Natural killer cell (primary cell): ENCODE measurements around the gene RTCA. TPM values are rescaled to one million over a fixed set of nuclear protein-coding genes. Genes with fewer than 3 reads are reported as not detected.

Source experiments
- ATAC-seq, 3 donors: fragments of 150-1000 bp in 2 of 3; fragments of 200-7000 bp in 1 of 3; cut with Tn5 transposase; 1 replicate in 1 of 3; 2 replicates in 2 of 3; pipeline ENCODE4 v1.10.0; 2021; ENCODE audit warnings: mild to moderate bottlenecking in 2 of 3, moderate library complexity in 2 of 3
- DNase-seq, 2 donors: peaks; one replicate each; pipeline versions ENCODE4 v3.0.0 to v3.0.0-alpha.2; 2013 to 2021; ENCODE audit warnings: mixed read lengths in 1 of 2
- H3K27ac ChIP-seq: one replicate; pipeline ENCODE4 v1.5.1; 2013; ENCODE audit warnings: mild to moderate bottlenecking, low read length
- H3K27me3 ChIP-seq: one replicate; pipeline ENCODE4 v1.6.1; 2013; ENCODE audit warnings: low read length; ENCODE audit not compliant: control insufficient read depth, insufficient read depth
- H3K36me3 ChIP-seq: one replicate; pipeline ENCODE4 v1.6.1; 2013; ENCODE audit warnings: low read length; ENCODE audit not compliant: control insufficient read depth, insufficient read depth
- H3K4me1 ChIP-seq: one replicate; pipeline ENCODE4 v1.6.1; 2013; ENCODE audit warnings: low read length; ENCODE audit not compliant: control insufficient read depth, insufficient read depth
- H3K4me3 ChIP-seq: one replicate; pipeline ENCODE4 v1.5.1; 2013; ENCODE audit warnings: low read length
- H3K9me3 ChIP-seq: one replicate; pipeline ENCODE4 v1.6.1; 2013; ENCODE audit warnings: low read length; ENCODE audit not compliant: control insufficient read depth, insufficient read depth
- H3K27ac Mint-ChIP-seq, 2 donors: one replicate each; pipeline ENCODE4 v1.8.0; 2022; ENCODE audit warnings: mild to moderate bottlenecking in 2 of 2, mixed read lengths in 2 of 2, moderate library complexity in 1 of 2
- H3K27me3 Mint-ChIP-seq, 2 donors: one replicate each; pipeline ENCODE4 v1.8.0; 2022; ENCODE audit warnings: low read depth in 2 of 2, mixed read lengths in 2 of 2
- H3K36me3 Mint-ChIP-seq: one replicate; pipeline ENCODE4 v1.8.0; 2022; ENCODE audit warnings: mixed read lengths
- H3K4me1 Mint-ChIP-seq, 2 donors: one replicate each; pipeline ENCODE4 v1.8.0; 2022; ENCODE audit warnings: mixed read lengths in 2 of 2
- H3K4me3 Mint-ChIP-seq: one replicate; pipeline ENCODE4 v1.8.0; 2022; ENCODE audit warnings: mild to moderate bottlenecking, moderate library complexity, mixed read lengths
- H3K9me3 Mint-ChIP-seq, 2 donors: one replicate each; pipeline ENCODE4 v1.8.0; 2022; ENCODE audit warnings: mixed read lengths in 2 of 2
- CTCF ChIP-seq: fragments of 200-600 bp; IDR thresholded peaks from one replicate; pipeline ENCODE4 v1.8.0; 2022; ENCODE audit warnings: antibody characterized with exemption
- WGBS: methylation state at CpG from one replicate; pipeline ENCODE4 v1.1.7; 2013; ENCODE audit warnings: missing lambda C conversion rate; ENCODE audit not compliant: insufficient coverage; 5-methylcytosine and 5-hydroxymethylcytosine counted together
- intact Hi-C: fragments of 100-400 bp; cut with micrococcal nuclease; formaldehyde crosslinking; loops from one replicate; pipeline ENCODE4 v1.14.2; 2022
- total RNA-seq, 4 donors: library from RNA; stranded (reverse); fragments of 120-200 nt in 1 of 4; gene quantifications; one replicate each; pipeline versions ENCODE4 v1.2.3 to v1.2.4, GENCODE V29; 2013 to 2022

RTCA gene
- total RNA-seq: 10 to 100 TPM; 49.3 to 60.8 (median 52.3) TPM
- total RNA-seq (2013): 43.2 TPM

- DNase-seq: peak; percentile 93 to 99
- peak; percentile 93 to 98 (median 94) for ATAC-seq
- Mint-ChIP-seq H3K36me3 (peaks cover 8% of the 10 kb centered on the region), H3K4me1 (peaks cover 46 to 47% of the 10 kb centered on the region in 2 donors), H3K4me3 (peak within 1 kb of the TSS; percentile 100), H3K27me3 (no peaks in the 10 kb centered on the region), H3K9me3 (no peaks in the 10 kb centered on the region), H3K27ac (peak within 1 kb of the TSS; percentile 97 to 99)
- under 1% methylated on average over 53 of the region's 53 CpGs for WGBS
- peak within 1 kb of the TSS; percentile 77 for H3K27ac ChIP-seq
- H3K36me3 ChIP-seq: peaks cover 29% of the 10 kb centered on the region
- H3K4me3 ChIP-seq: peak within 1 kb of the TSS; percentile 86
- H3K4me1 ChIP-seq: peaks cover 32% of the 10 kb centered on the region
- no peak for TF ChIP-seq CTCF
- intact Hi-C loops: loop anchor here (1.0 to 5.0 kb wide), 5 partner anchors 17 to 229 kb away; partner anchors contain the start of genes CDC14A, DBT, SASS6 and TRMT13
- no peaks in the 10 kb centered on the region for H3K9me3 ChIP-seq
- H3K27me3 ChIP-seq: no peaks in the 10 kb centered on the region
Measured at GRCh38 chr1:100265931-100266740, at the start of gene RTCA. RTCA (plus strand) TSS chr1:100266216; CDS start chr1:100266376, 160 bp downstream.

- peaks cover 23% of the 10 kb centered on the region for H3K36me3 ChIP-seq
- H3K9me3 ChIP-seq: no peaks in the 10 kb centered on the region
- Mint-ChIP-seq H3K4me1 (peaks cover 11 to 14% of the 10 kb centered on the region in 2 donors), H3K27me3 (no peaks in the 10 kb centered on the region), H3K36me3 (peaks cover 6% of the 10 kb centered on the region), H3K27ac (no peak overlapping the region), H3K9me3 (no peaks in the 10 kb centered on the region), H3K4me3 (no peak overlapping the region)
- H3K4me1 ChIP-seq: peaks cover 8% of the 10 kb centered on the region
- intact Hi-C loops: no loop called here
- no peak for TF ChIP-seq CTCF
- ATAC-seq (no peak), DNase-seq (no peak)
- no peak overlapping the region for H3K27ac ChIP-seq
- no peaks in the 10 kb centered on the region for H3K27me3 ChIP-seq
- 95% methylated on average over 2 of the region's 2 CpGs for WGBS
- no peak overlapping the region for H3K4me3 ChIP-seq
Measured at GRCh38 chr1:100217834-100218233, 48.2 kb upstream of the RTCA start.

- H3K27ac ChIP-seq: no peak overlapping the region
- Mint-ChIP-seq H3K36me3 (no peaks in the 10 kb centered on the region), H3K27me3 (no peaks in the 10 kb centered on the region), H3K4me3 (peak overlapping the region; percentile 58), H3K27ac (peak overlapping the region; percentile 77 to 84), H3K9me3 (no peaks in the 10 kb centered on the region), H3K4me1 (peaks cover 11 to 14% of the 10 kb centered on the region in 2 donors)
- intact Hi-C loops: no loop called here
- no peaks in the 10 kb centered on the region for H3K9me3 ChIP-seq
- WGBS: 57% methylated on average over 4 of the region's 6 CpGs
- H3K27me3 ChIP-seq: no peaks in the 10 kb centered on the region
- TF ChIP-seq CTCF: no peak
- H3K4me3 ChIP-seq: no peak overlapping the region
- ATAC-seq (peak; percentile 64 to 96 (median 92)), DNase-seq (no peak)
- peaks cover 12% of the 10 kb centered on the region for H3K36me3 ChIP-seq
- H3K4me1 ChIP-seq: peaks cover 8% of the 10 kb centered on the region
Measured at GRCh38 chr1:100219457-100219856, 46.6 kb upstream of the RTCA start.
